K562 (cell line): ENCODE measurements around the gene CR2. TPM values are rescaled to one million over a fixed set of nuclear protein-coding genes. Genes with fewer than 3 reads are reported as not detected.

Experiments used
- ARID1B ChIP-seq: fragments of 450-650 bp; IDR thresholded peaks from 2 replicates; pipeline ENCODE4 v1.6.1; 2016; ENCODE audit warnings: antibody characterized with exemption, mild to moderate bottlenecking, inconsistent platforms
- BRD9 ChIP-seq: fragments of 450-650 bp; IDR thresholded peaks from 2 replicates; pipeline ENCODE4 v1.6.1; 2018; ENCODE audit warnings: low read depth; ENCODE audit not compliant: partially characterized antibody
- CBFA2T2 ChIP-seq: fragments of 450-650 bp; conservative IDR thresholded peaks from 2 replicates; pipeline ENCODE4 v1.6.1; 2017; ENCODE audit warnings: mild to moderate bottlenecking
- DPF2 ChIP-seq: fragments of 450-650 bp; IDR thresholded peaks from 2 replicates; pipeline ENCODE4 v1.6.1; 2016
- FOXM1 ChIP-seq, 2 experiments: fragments of 450-650 bp in 1 of 2; sonication (generic) in 1 of 2; formaldehyde crosslinking in 1 of 2; IDR thresholded peaks; 2 replicates each; pipeline versions ENCODE4 v1.6.1 to v1.9.0; 2017 to 2022; ENCODE audit warnings: low read depth in 2 of 2, mild to moderate bottlenecking in 2 of 2, missing genetic modification reagents in 1 of 2, moderate library complexity in 1 of 2
- GATA2 ChIP-seq: sonication (generic); formaldehyde crosslinking; IDR thresholded peaks from 2 replicates; pipeline ENCODE4 v1.4.0; 2020; ENCODE audit warnings: mild to moderate bottlenecking, missing genetic modification reagents
- HDAC2 ChIP-seq: fragments of 450-650 bp; IDR thresholded peaks from 2 replicates; pipeline ENCODE4 v1.6.1; 2016; ENCODE audit warnings: mild to moderate bottlenecking
- HDAC6 ChIP-seq: IDR thresholded peaks from 2 replicates; pipeline ENCODE4 v1.6.1; 2012; ENCODE audit warnings: low read depth, mild to moderate bottlenecking, control low read depth, inconsistent platforms, low read length, moderate library complexity
- HNRNPH1 ChIP-seq: fragments of 200-400 bp; formaldehyde crosslinking; optimal IDR thresholded peaks from 2 replicates; pipeline ENCODE3; 2017; ENCODE audit warnings: low read depth, mild to moderate bottlenecking, low read length, moderate library complexity
- KLF16 ChIP-seq: IDR thresholded peaks from 2 replicates; pipeline ENCODE4 v1.6.1; 2016; ENCODE audit warnings: antibody characterized with exemption
- MEIS2 ChIP-seq: fragments of 450-650 bp; IDR thresholded peaks from 2 replicates; pipeline ENCODE4 v1.6.1; 2014; ENCODE audit warnings: mild to moderate bottlenecking; ENCODE audit not compliant: partially characterized antibody
- MTA2 ChIP-seq: fragments of 450-650 bp; IDR thresholded peaks from 2 replicates; pipeline ENCODE4 v1.6.1; 2016; ENCODE audit warnings: low read depth
- RCOR1 ChIP-seq, 2 experiments: IDR thresholded peaks; 2 replicates each; pipeline ENCODE4 v1.6.1; 2012; ENCODE audit warnings: low read depth in 2 of 2, low read length in 2 of 2, borderline replicate concordance in 1 of 2, improper control_type of control experiment in 1 of 2
- SMARCA4 ChIP-seq: fragments of 450-650 bp; IDR thresholded peaks from 2 replicates; pipeline ENCODE4 v1.6.1; 2016
- SNIP1 ChIP-seq: fragments of 450-650 bp; IDR thresholded peaks from 2 replicates; pipeline ENCODE4 v1.7.1; 2017; ENCODE audit warnings: low read depth, mild to moderate bottlenecking
- STAG1 ChIP-seq: sonication (generic); formaldehyde crosslinking; IDR thresholded peaks from 2 replicates; pipeline ENCODE4 v1.5.0; 2020; ENCODE audit warnings: missing genetic modification reagents, borderline replicate concordance
- TEAD4 ChIP-seq, 2 experiments: sonication (generic) in 1 of 2; formaldehyde crosslinking in 1 of 2; IDR thresholded peaks; 2 replicates each; pipeline versions ENCODE4 v1.6.1 to v1.8.0; 2012 to 2022; ENCODE audit warnings: borderline replicate concordance in 1 of 2, inconsistent platforms in 1 of 2, low read length in 1 of 2, mild to moderate bottlenecking in 1 of 2, missing genetic modification reagents in 1 of 2
- ZNF431 ChIP-seq: sonication (generic); formaldehyde crosslinking; IDR thresholded peaks from 2 replicates; pipeline ENCODE4 v1.8.0; 2022; ENCODE audit warnings: mild to moderate bottlenecking, missing genetic modification reagents
- ZNF699 ChIP-seq: fragments of 250-450 bp; sonication (Bioruptor Pico); IDR thresholded peaks from 2 replicates; pipeline ENCODE4 v1.8.0; 2021; ENCODE audit warnings: mild to moderate bottlenecking, moderate library complexity; ENCODE audit not compliant: insufficient replicate concordance
- ZSCAN29 ChIP-seq: fragments of 450-650 bp; IDR thresholded peaks from 2 replicates; pipeline ENCODE4 v1.6.1; 2017
- polyA plus RNA-seq, 8 experiments: library from polyadenylated mRNA; depleted of rRNA in 4 of 8; stranded (reverse) in 5 of 8; unstranded in 3 of 8; fragments of >200 nt; fragmentation: Nextera tagmentation in 2 of 8; fragmentation: Illumina TruSeq in 1 of 8; extraction: Ambion mirVana in 2 of 8; extraction: Trizol in 1 of 8; gene quantifications; 2 replicates each; pipeline versions ENCODE4 v1.2.1 to v1.2.3, GENCODE V29; 2011 to 2014; ENCODE audit warnings: inconsistent platforms in 1 of 8, missing spikeins in 1 of 8
- total RNA-seq, 7 experiments: library from RNA; depleted of rRNA in 6 of 7; stranded (reverse); fragments of >200 nt in 6 of 7; fragmentation: Illumina TruSeq in 2 of 7; extraction: Trizol in 2 of 7; gene quantifications; 2 replicates each; pipeline versions ENCODE4 v1.2.1 to v1.2.3, GENCODE V29; 2011 to 2021; ENCODE audit warnings: low replicate concordance in 1 of 7
- TF ChIP-seq, protein P1 (sequence below): fragments of 450-650 bp; IDR thresholded peaks from 2 replicates; pipeline ENCODE4 v1.6.1; 2016
- TF ChIP-seq, protein P2 (sequence below): fragments of 450-650 bp; IDR thresholded peaks from 2 replicates; pipeline ENCODE4 v1.7.0; 2016; ENCODE audit warnings: borderline replicate concordance
- TF ChIP-seq, protein P3 (sequence below), 2 experiments: fragments of 250-450 bp in 1 of 2; fragments of 450-650 bp in 1 of 2; sonication (Bioruptor Pico) in 1 of 2; IDR thresholded peaks; 2 replicates each; pipeline versions ENCODE4 v1.6.1 to v1.8.0; 2016 to 2021; ENCODE audit warnings: mild to moderate bottlenecking in 2 of 2, moderate library complexity in 2 of 2, missing compliant biosample characterization in 1 of 2, missing genetic modification characterization in 1 of 2
- TF ChIP-seq, protein P4 (sequence below): fragments of 450-650 bp; IDR thresholded peaks from 2 replicates; pipeline ENCODE4 v1.6.1; 2016; ENCODE audit warnings: low read depth, mild to moderate bottlenecking, moderate library complexity

CR2 gene
- total and polyA plus RNA-seq, 9 of the 15 experiments (the other 6 are each of a cell fraction or from before 2014, with no cell fraction given): 0.07 to 0.67 (median 0.37) TPM

DNA sequence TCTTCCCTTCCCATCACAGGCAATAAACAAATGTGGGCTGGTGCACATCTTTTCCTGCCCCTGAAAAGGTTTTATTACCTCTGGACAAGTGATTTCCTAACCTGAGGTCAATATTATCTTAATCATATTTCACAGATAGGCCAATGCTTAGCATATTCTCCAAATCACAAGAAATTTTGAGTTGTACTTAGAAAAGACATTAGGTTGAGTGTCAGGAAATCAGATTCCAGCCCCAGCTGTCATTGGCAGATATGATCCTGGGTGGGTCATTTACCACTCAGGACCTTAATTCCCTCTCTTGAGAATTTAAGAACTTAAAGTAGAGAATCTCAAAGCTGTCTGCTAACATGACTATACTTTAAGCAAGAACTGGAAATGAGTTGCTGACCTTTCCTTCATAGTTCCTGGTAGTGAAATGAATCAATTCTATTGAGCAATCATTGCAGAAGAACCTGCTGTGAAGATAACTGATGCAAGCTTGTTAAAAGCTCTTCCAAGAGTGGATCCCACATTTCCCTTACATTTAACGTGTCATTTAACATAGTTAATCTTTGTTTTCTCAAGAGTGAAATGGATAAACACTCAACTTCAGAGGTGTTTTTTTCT is 46.4 kb upstream of the CR2 start (continued):
- peak; percentile 51; the same call in 1 of the 2 replicates for TF ChIP-seq HDAC2
- no peak for TF ChIP-seq SNIP1
- TF ChIP-seq GATA2: peak; percentile 50
- TF ChIP-seq, protein P1, sequence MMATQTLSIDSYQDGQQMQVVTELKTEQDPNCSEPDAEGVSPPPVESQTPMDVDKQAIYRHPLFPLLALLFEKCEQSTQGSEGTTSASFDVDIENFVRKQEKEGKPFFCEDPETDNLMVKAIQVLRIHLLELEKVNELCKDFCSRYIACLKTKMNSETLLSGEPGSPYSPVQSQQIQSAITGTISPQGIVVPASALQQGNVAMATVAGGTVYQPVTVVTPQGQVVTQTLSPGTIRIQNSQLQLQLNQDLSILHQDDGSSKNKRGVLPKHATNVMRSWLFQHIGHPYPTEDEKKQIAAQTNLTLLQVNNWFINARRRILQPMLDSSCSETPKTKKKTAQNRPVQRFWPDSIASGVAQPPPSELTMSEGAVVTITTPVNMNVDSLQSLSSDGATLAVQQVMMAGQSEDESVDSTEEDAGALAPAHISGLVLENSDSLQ: peak; percentile 45
- no peak for TF ChIP-seq ZNF431 (CRISPR knock-in tag)
- TF ChIP-seq SMARCA4: peak; percentile 51; the same call in 1 of the 2 replicates
- peak; percentile 82 for TF ChIP-seq ARID1B
- peak in 1 of 2 experiments; percentile 84; a peak in 2 of 4 replicates for TF ChIP-seq RCOR1 (IDR thresholded peaks at IDR 0.05; ENCODE audit: borderline replicate concordance in 1 of 2, low read depth in 2 of 2, low read length in 2 of 2)
- TF ChIP-seq CBFA2T2: peak; percentile 45
- peak; percentile 35; the same call in 1 of the 2 replicates for TF ChIP-seq DPF2
- TF ChIP-seq HNRNPH1: no peak
- peak; percentile 86 for TF ChIP-seq TEAD4 (IDR thresholded peaks at IDR 0.05; ENCODE audit: low read length)
- TF ChIP-seq TEAD4 (CRISPR knock-in tag; IDR thresholded peaks at IDR 0.05; ENCODE audit: borderline replicate concordance): no peak
- TF ChIP-seq, protein P2, sequence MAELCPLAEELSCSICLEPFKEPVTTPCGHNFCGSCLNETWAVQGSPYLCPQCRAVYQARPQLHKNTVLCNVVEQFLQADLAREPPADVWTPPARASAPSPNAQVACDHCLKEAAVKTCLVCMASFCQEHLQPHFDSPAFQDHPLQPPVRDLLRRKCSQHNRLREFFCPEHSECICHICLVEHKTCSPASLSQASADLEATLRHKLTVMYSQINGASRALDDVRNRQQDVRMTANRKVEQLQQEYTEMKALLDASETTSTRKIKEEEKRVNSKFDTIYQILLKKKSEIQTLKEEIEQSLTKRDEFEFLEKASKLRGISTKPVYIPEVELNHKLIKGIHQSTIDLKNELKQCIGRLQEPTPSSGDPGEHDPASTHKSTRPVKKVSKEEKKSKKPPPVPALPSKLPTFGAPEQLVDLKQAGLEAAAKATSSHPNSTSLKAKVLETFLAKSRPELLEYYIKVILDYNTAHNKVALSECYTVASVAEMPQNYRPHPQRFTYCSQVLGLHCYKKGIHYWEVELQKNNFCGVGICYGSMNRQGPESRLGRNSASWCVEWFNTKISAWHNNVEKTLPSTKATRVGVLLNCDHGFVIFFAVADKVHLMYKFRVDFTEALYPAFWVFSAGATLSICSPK: no peak
- TF ChIP-seq ZSCAN29: no peak
- TF ChIP-seq, protein P3, sequence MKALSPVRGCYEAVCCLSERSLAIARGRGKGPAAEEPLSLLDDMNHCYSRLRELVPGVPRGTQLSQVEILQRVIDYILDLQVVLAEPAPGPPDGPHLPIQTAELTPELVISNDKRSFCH (CRISPR knock-in tag; IDR thresholded peaks at IDR 0.05): no peak
- TF ChIP-seq, protein P3 (tag; IDR thresholded peaks at IDR 0.05): 0 out of 2 replicates have a peak, but pooled peaks have one; percentile 24
- no peak for TF ChIP-seq HDAC6
- 0 out of 2 replicates have a peak, but pooled peaks have one; percentile 39 for TF ChIP-seq MTA2
- peak; percentile 90 for TF ChIP-seq MEIS2
- no peak for TF ChIP-seq BRD9
- TF ChIP-seq, protein P4, sequence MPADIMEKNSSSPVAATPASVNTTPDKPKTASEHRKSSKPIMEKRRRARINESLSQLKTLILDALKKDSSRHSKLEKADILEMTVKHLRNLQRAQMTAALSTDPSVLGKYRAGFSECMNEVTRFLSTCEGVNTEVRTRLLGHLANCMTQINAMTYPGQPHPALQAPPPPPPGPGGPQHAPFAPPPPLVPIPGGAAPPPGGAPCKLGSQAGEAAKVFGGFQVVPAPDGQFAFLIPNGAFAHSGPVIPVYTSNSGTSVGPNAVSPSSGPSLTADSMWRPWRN: no peak
- TF ChIP-seq FOXM1 (IDR thresholded peaks at IDR 0.05; ENCODE audit: low read depth): peak; percentile 36; the same call in 1 of the 2 replicates
- TF ChIP-seq FOXM1 (CRISPR knock-in tag; IDR thresholded peaks at IDR 0.05; ENCODE audit: low read depth): no peak
- no peak for TF ChIP-seq STAG1 (CRISPR knock-in tag)
- no peak for TF ChIP-seq ZNF699 (CRISPR knock-in tag)
- TF ChIP-seq KLF16: no peak
